Keratinocyte (primary cell): ENCODE data around the gene MFSD11. TPM values are rescaled to one million over a fixed set of nuclear protein-coding genes. Genes with fewer than 3 reads are reported as not detected.
"Not testable (repeated sequence)": the region's sequence is repeated elsewhere in the genome, so short reads cannot be mapped to it uniquely, and the experiment has no call there.

ENCODE experiments used
- DNase-seq: peaks from one replicate; pipeline ENCODE4 v3.0.0-alpha.2; 2011; ENCODE audit warnings: low read depth, missing footprints, low spot score
- FAIRE-seq: peaks from 2 replicates; lab custom pipeline; 2011; peaks lifted over from hg19 to GRCh38; lab: Jason Lieb, UNC
- H2AFZ ChIP-seq: 2 replicates; pipeline ENCODE4 v1.6.0; 2012; ENCODE audit warnings: low read length, control low read depth, inconsistent platforms; ENCODE audit not compliant: control insufficient read depth
- H3K27ac ChIP-seq: 2 replicates; pipeline ENCODE4 v1.5.1; 2011; ENCODE audit warnings: low read length; ENCODE audit not compliant: control insufficient read depth, insufficient read depth
- H3K27me3 ChIP-seq: 3 replicates; pipeline ENCODE4 v1.6.0; 2011; ENCODE audit warnings: low read length; ENCODE audit not compliant: control insufficient read depth, insufficient read depth; ENCODE audit errors: extremely low read depth
- H3K36me3 ChIP-seq, 2 experiments: 2 replicates in 1 of 2; 3 replicates in 1 of 2; pipeline ENCODE4 v1.5.1; 2011; ENCODE audit warnings: low read length in 2 of 2, mild to moderate bottlenecking in 1 of 2; ENCODE audit not compliant: control insufficient read depth in 2 of 2, insufficient read depth in 2 of 2; ENCODE audit errors: extremely low read depth in 1 of 2
- H3K4me1 ChIP-seq: 3 replicates; pipeline ENCODE4 v1.5.1; 2011; ENCODE audit warnings: low read length; ENCODE audit not compliant: control insufficient read depth, insufficient read depth; ENCODE audit errors: extremely low read depth
- H3K4me2 ChIP-seq: 3 replicates; pipeline ENCODE4 v1.6.0; 2011; ENCODE audit warnings: low read depth, low read length; ENCODE audit not compliant: control insufficient read depth, insufficient read depth; ENCODE audit errors: extremely low read depth
- H3K4me3 ChIP-seq, 3 experiments: fragments of 200-600 bp in 1 of 3; sonication (generic) in 1 of 3; 2 replicates in 2 of 3; 3 replicates in 1 of 3; pipeline ENCODE4 v1.5.1; 2011 to 2016; ENCODE audit warnings: low read length in 3 of 3, mild to moderate bottlenecking in 3 of 3, control low read depth in 2 of 3, inconsistent platforms in 1 of 3, low read depth in 1 of 3, mixed read lengths in 1 of 3, mixed run types in 1 of 3, moderate library complexity in 1 of 3; ENCODE audit not compliant: control insufficient read depth in 2 of 3, insufficient read depth in 2 of 3; ENCODE audit errors: extremely low read depth in 1 of 3
- H3K79me2 ChIP-seq: 2 replicates; pipeline ENCODE4 v1.6.0; 2012; ENCODE audit warnings: low read length; ENCODE audit not compliant: control insufficient read depth, insufficient read depth
- H3K9ac ChIP-seq: 3 replicates; pipeline ENCODE4 v1.6.0; 2011; ENCODE audit warnings: low read length; ENCODE audit not compliant: control insufficient read depth, insufficient read depth; ENCODE audit errors: extremely low read depth
- H3K9me1 ChIP-seq: 3 replicates; pipeline ENCODE4 v1.6.0; 2011; ENCODE audit warnings: low read length; ENCODE audit not compliant: control insufficient read depth, insufficient read depth; ENCODE audit errors: extremely low read depth
- H3K9me3 ChIP-seq: 2 replicates; pipeline ENCODE4 v1.5.1; 2012; ENCODE audit warnings: low read depth, low read length; ENCODE audit not compliant: control insufficient read depth
- H4K20me1 ChIP-seq: 3 replicates; pipeline ENCODE4 v1.6.0; 2011; ENCODE audit warnings: low read length; ENCODE audit not compliant: control insufficient read depth, insufficient read depth; ENCODE audit errors: extremely low read depth
- CTCF ChIP-seq, 3 experiments: IDR thresholded peaks in 1 of 3; conservative IDR thresholded peaks in 1 of 3; optimal IDR thresholded peaks in 1 of 3; 2 replicates in 2 of 3; 3 replicates in 1 of 3; pipeline versions ENCODE3 to v1.5.1; 2011; ENCODE audit warnings: low read length in 3 of 3, mild to moderate bottlenecking in 3 of 3, moderate library complexity in 2 of 3, control low read depth in 1 of 3, inconsistent platforms in 1 of 3; ENCODE audit not compliant: insufficient read depth in 2 of 3; ENCODE audit errors: extremely low read depth in 1 of 3
- EZH2 ChIP-seq: IDR thresholded peaks from one replicate; pipeline ENCODE4 v1.6.1; 2012; ENCODE audit warnings: inconsistent platforms, mild to moderate bottlenecking, low read length, moderate library complexity
- dilution Hi-C: fragments of 300-500 bp; cut with MboI; formaldehyde crosslinking; loops from one replicate; pipeline ENCODE4 v1.7.0; 2020; ENCODE audit warnings: low sequenced_read_pairs; ENCODE audit not compliant: extremely low pct_ligation_motif_present
- polyA plus RNA-seq, 5 experiments: library from polyadenylated mRNA; depleted of rRNA in 3 of 5; stranded (reverse) in 3 of 5; stranded (forward) in 1 of 5; unstranded in 1 of 5; fragments of >200 nt; gene quantifications; 1 replicate in 1 of 5; 2 replicates in 3 of 5; 3 replicates in 1 of 5; pipeline versions ENCODE4 v1.2.1 to v1.2.3, GENCODE V29; 2011 to 2012; ENCODE audit warnings: missing spikeins in 2 of 5, low read depth in 1 of 5, low replicate concordance in 1 of 5

The MFSD11 gene
- polyA plus RNA-seq, 1 donor (not counting 4 experiments of a cell fraction or from before 2014, with no cell fraction given) = 14.6 TPM

DNA sequence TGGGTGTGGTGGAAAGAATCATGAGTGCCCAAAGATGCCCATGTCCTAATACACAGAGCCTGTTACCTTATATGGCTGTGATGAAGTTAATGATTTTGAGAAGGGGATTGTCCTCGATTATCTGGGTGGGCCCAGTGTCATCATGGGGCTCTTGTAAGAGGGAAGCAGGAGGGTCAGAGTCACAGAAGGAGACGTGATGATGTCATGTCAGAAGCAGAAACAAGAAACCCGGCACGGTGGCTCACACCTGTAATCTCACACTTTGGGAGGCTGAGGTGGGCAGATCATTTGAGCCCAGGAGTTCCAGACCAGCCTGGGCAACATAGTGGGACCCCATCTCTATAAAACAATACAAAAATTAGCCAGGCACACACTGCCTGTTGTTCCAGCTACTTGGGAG, 75.0 kb downstream of the MFSD11 start:
- TF ChIP-seq CTCF (optimal IDR thresholded peaks at IDR 0.05 in 1 of 3, IDR thresholded peaks at IDR 0.05 in 1 of 3, conservative IDR thresholded peaks at IDR 0.05 in 1 of 3; ENCODE audit: extremely low read depth in 1 of 3, insufficient read depth in 2 of 3, low read length in 3 of 3) (no peak), EZH2 (no peak)
- Histone ChIP-seq H3K9me1 (no peaks in the 10 kb centered on the region), H3K9ac (no peak overlapping the region), H3K4me1 (no peaks in the 10 kb centered on the region), H2AFZ (no peak overlapping the region), H3K27ac (no peak overlapping the region), H3K9me3 (no peaks in the 10 kb centered on the region), H3K36me3 (no peaks in the 10 kb centered on the region), H3K79me2 (no peaks in the 10 kb centered on the region), H4K20me1 (no peaks in the 10 kb centered on the region), H3K4me3 (no peak overlapping the region), H3K27me3 (no peaks in the 10 kb centered on the region), H3K4me2 (no peak overlapping the region)
- FAIRE-seq (no peak), DNase-seq (no peak)
- dilution Hi-C loops = no loop called here

DNA sequence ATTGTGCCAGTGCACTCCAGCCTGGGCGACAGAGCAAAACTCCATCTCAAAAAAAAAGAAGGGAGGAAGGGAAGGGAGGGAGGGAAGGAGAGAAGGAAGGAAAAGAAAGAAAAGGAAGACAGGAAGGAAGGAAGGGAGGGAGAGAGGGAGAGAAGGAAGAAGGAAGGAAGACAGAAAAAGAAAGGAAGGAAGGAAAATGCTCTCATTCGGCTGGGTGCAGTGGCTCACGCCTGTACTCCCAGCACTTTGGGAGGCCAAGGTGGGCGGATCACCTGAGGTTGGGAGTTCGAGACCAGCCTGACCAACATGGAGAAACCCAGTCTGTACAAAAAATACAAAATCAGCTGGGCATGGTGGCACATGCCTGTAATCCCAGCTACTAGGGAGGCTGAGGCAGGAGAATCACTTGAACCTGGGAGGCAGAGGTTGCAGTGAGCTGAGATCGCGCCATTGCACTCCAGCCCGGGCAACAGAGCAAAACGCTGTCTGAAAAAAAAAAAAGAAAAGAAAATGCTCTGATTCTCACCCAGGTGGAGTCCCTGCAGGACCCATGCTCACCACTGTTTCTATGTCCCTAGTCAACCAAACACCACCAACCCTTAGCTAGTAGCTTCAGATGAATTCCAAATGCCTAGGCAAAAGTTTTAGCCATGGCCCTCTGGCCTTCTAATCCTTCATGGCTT, 78.1 kb downstream of the MFSD11 start:
- H3K4me1 ChIP-seq, dilution Hi-C loops, H3K9ac ChIP-seq: not testable (repeated sequence)

More for the DNA sequence above, 78.1 kb downstream of the MFSD11 start:
- not testable (repeated sequence) for H3K36me3 ChIP-seq, H3K27ac ChIP-seq, H4K20me1 ChIP-seq, H2AFZ ChIP-seq, H3K9me3 ChIP-seq, DNase-seq, H3K79me2 ChIP-seq, FAIRE-seq, H3K4me2 ChIP-seq, H3K4me3 ChIP-seq, H3K9me1 ChIP-seq
- peaks cover 18% of the 10 kb centered on the region for H3K27me3 ChIP-seq
